ENCODE results near the gene HAUS3. TPM values are rescaled to one million over a fixed set of nuclear protein-coding genes. Genes with fewer than 3 reads are reported as not detected.

The HAUS3 gene
- total and polyA plus RNA-seq, 10 of the 15 experiments (the other 5 are each of a cell fraction or from before 2014, with no cell fraction given): 4.2 to 23.9 (median 12.3) TPM

DNA sequence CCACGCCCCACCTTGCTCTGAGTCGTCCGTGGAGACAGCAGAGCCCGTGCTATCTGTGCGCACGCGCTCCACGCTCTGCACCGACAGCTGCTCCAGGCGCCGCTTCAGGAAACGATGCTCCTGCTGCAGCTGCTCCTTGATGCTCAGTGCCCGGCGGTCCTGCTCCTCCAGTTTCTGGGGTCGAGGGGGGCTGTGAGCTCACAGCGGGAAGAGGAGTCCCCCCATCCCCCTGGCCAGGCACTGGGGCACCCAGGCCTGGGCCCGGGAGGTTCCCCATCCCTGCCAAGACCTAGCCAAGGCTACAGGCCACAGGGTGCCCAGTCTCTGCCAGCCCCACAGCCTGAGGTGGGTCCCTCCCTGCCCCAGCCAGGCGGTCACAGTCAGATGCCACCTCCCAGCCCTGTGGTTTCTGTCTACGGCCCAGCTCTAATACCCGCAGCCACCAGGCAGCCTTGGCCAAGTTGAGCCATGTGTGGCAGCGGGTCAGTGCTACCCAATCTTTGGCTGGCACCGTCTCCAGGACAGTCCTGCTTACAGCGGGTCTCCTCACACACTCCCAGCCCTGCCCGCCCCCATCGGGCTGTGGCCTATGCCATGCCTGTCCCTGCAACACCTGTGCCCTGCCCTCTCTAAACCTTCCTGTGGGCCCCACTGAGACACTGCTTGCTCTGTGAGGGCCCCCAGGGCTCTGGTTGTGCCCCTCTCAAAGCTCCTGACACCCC is 9.3 kb upstream of the HAUS3 start:
- no peak for FAIRE-seq
- in situ Hi-C loops (cut with MboI): no loop called here
- SMC1A ChIA-PET (ENCODE audit: uncharacterized antibody, unreplicated experiment): no interaction called here
- Histone ChIP-seq H4K20me1 (ENCODE audit: control insufficient read depth, insufficient read depth) (no peaks in the 10 kb centered on the region), H3K9me3 (replicated peaks; ENCODE audit: control insufficient read depth, insufficient read depth, low read length) (no peaks in the 10 kb centered on the region), H3K4me3 (no peak overlapping the region), H2AFZ (ENCODE audit: control insufficient read depth, low read depth, low read length) (no peak overlapping the region), H3K9ac (ENCODE audit: control insufficient read depth, insufficient read depth, low read length) (no peak overlapping the region), H3K79me2 (ENCODE audit: control insufficient read depth, insufficient read depth, low read length) (no peaks in the 10 kb centered on the region), H3K4me1 (ENCODE audit: control insufficient read depth, insufficient read depth, low read length) (no peaks in the 10 kb centered on the region), H3K4me2 (ENCODE audit: control insufficient read depth, insufficient read depth) (no peak overlapping the region), H3K27ac (ENCODE audit: control insufficient read depth, insufficient read depth) (no peak overlapping the region), H3K36me3 (ENCODE audit: control insufficient read depth in 2 of 2, insufficient read depth in 2 of 2, low read length in 1 of 2) (peaks cover 0 to 4% of the 10 kb centered on the region in 2 experiments; a peak in 1 of 4 replicates), H3K27me3 (replicated peaks in 1 of 2; ENCODE audit: control insufficient read depth in 2 of 2, insufficient read depth in 2 of 2, low read length in 1 of 2) (no peaks in the 10 kb centered on the region)
- no TSS peak for BruUV-seq (replicated peaks)
- POLR2A ChIA-PET: interaction anchor here (1.7 kb wide), 1 partner anchor 11 kb away, joined by 4 read pairs; the partner anchor contains the start of gene MXD4
- whole genome bisulfite sequencing (ENCODE audit: insufficient coverage, insufficient replicate concordance, low lambda C conversion rate, missing lambda C conversion rate): 90% methylated on average over 24 of the region's 25 CpGs
- CTCF ChIA-PET: no interaction called here
- ATAC-seq: no peak
- no peak for TF ChIP-seq SPI1 (IDR thresholded peaks at IDR 0.05; ENCODE audit: borderline replicate concordance, insufficient read depth, low read depth, low read length)
- no peak for TF ChIP-seq HDAC6 (IDR thresholded peaks at IDR 0.05; ENCODE audit: unreplicated experiment)
- no peak for TF ChIP-seq BHLHE40 (IDR thresholded peaks at IDR 0.05; ENCODE audit: borderline replicate concordance in 1 of 2, low read depth in 2 of 2, low read length in 1 of 2)
- no peak for TF ChIP-seq TCF7 (IDR thresholded peaks at IDR 0.05; ENCODE audit: borderline replicate concordance)
- TF ChIP-seq, protein P1, sequence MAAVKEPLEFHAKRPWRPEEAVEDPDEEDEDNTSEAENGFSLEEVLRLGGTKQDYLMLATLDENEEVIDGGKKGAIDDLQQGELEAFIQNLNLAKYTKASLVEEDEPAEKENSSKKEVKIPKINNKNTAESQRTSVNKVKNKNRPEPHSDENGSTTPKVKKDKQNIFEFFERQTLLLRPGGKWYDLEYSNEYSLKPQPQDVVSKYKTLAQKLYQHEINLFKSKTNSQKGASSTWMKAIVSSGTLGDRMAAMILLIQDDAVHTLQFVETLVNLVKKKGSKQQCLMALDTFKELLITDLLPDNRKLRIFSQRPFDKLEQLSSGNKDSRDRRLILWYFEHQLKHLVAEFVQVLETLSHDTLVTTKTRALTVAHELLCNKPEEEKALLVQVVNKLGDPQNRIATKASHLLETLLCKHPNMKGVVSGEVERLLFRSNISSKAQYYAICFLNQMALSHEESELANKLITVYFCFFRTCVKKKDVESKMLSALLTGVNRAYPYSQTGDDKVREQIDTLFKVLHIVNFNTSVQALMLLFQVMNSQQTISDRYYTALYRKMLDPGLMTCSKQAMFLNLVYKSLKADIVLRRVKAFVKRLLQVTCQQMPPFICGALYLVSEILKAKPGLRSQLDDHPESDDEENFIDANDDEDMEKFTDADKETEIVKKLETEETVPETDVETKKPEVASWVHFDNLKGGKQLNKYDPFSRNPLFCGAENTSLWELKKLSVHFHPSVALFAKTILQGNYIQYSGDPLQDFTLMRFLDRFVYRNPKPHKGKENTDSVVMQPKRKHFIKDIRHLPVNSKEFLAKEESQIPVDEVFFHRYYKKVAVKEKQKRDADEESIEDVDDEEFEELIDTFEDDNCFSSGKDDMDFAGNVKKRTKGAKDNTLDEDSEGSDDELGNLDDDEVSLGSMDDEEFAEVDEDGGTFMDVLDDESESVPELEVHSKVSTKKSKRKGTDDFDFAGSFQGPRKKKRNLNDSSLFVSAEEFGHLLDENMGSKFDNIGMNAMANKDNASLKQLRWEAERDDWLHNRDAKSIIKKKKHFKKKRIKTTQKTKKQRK (IDR thresholded peaks at IDR 0.05; ENCODE audit: low read depth, low read length): no peak
- TF ChIP-seq IKZF2 (IDR thresholded peaks at IDR 0.05): no peak
- TF ChIP-seq SUPT20H (IDR thresholded peaks at IDR 0.05; ENCODE audit: borderline replicate concordance, control insufficient read depth, low read depth, low read length): no peak
- TF ChIP-seq JUNB (IDR thresholded peaks at IDR 0.05): no peak
- TF ChIP-seq GATAD2B (conservative IDR thresholded peaks at IDR 0.05; ENCODE audit: low read depth): no peak
- TF ChIP-seq USF2 (IDR thresholded peaks at IDR 0.05; ENCODE audit: borderline replicate concordance, low read depth, low read length): no peak
- TF ChIP-seq SMC3 (IDR thresholded peaks at IDR 0.05; ENCODE audit: borderline replicate concordance, low read length): no peak
- no peak for TF ChIP-seq RB1 (IDR thresholded peaks at IDR 0.05; ENCODE audit: borderline replicate concordance)
- TF ChIP-seq IRF3 (IDR thresholded peaks at IDR 0.05): no peak
- RAD21 ChIA-PET (ENCODE audit: unreplicated experiment): interaction anchor here (1.7 kb wide), 1 partner anchor 11 kb away, joined by 4 read pairs; the partner anchor contains the start of gene MXD4
- DNase-seq (ENCODE audit: low read depth, low spot score): no peak
- intact Hi-C loops (cut with micrococcal nuclease; ENCODE audit: unreplicated experiment): no loop called here

Data from GM12878 (cell line).